Measurements from ENCODE around the gene TBCK. TPM values are rescaled to one million over a fixed set of nuclear protein-coding genes. Genes with fewer than 3 reads are reported as not detected.
A peak's percentile ranks its signal among the peaks of the same experiment; 100 is the strongest.

Gene TBCK
- polyA plus RNA-seq, 1 experiment, result 48.4 TPM

- DNase-seq (ENCODE audit: low read depth, low spot score), result no peak
- TF ChIP-seq CTCF (IDR thresholded peaks at IDR 0.05; ENCODE audit: low read depth, low read length), result no peak
- Histone ChIP-seq H3K27me3 (ENCODE audit: control insufficient read depth, insufficient read depth, low read length) (no peaks in the 10 kb centered on the region), H3K27ac (ENCODE audit: low read depth, low read length) (no peak overlapping the region), H3K4me3 (ENCODE audit: low read depth, low read length) (no peak overlapping the region), H3K9me3 (ENCODE audit: control insufficient read depth, insufficient read depth, low read length) (no peaks in the 10 kb centered on the region)
- POLR2A ChIA-PET, result no interaction called here
- CTCF ChIA-PET, result interaction anchor here (1.3 kb wide), 1 partner anchor 122 kb away, joined by 4 read pairs; no protein-coding TSS in a partner anchor
Measured at GRCh38 chr4:106247600-106247999, 68.4 kb downstream of the TBCK start.

GRCh38 chr4:106246441-106246840 is 69.6 kb downstream of the TBCK start:
- Histone ChIP-seq H3K27ac (ENCODE audit: low read depth, low read length) (no peak overlapping the region), H3K9me3 (ENCODE audit: control insufficient read depth, insufficient read depth, low read length) (no peaks in the 10 kb centered on the region), H3K27me3 (ENCODE audit: control insufficient read depth, insufficient read depth, low read length) (no peaks in the 10 kb centered on the region), H3K4me3 (ENCODE audit: low read depth, low read length) (no peak overlapping the region)
- DNase-seq (ENCODE audit: low read depth, low spot score), result no peak
- ChIA-PET POLR2A (no interaction called here), CTCF (no interaction called here)
- no peak for TF ChIP-seq CTCF (IDR thresholded peaks at IDR 0.05; ENCODE audit: low read depth, low read length)

- Histone ChIP-seq H3K27me3 (ENCODE audit: control insufficient read depth, insufficient read depth, low read length) (no peaks in the 10 kb centered on the region), H3K27ac (ENCODE audit: low read depth, low read length) (no peak overlapping the region), H3K9me3 (ENCODE audit: control insufficient read depth, insufficient read depth, low read length) (no peaks in the 10 kb centered on the region), H3K4me3 (ENCODE audit: low read depth, low read length) (no peak overlapping the region)
- TF ChIP-seq CTCF (IDR thresholded peaks at IDR 0.05; ENCODE audit: low read depth, low read length), result no peak
- DNase-seq (ENCODE audit: low read depth, low spot score), result no peak
- ChIA-PET CTCF (interaction anchor here (1.8 kb wide), 1 partner anchor 22 kb away, joined by 5 read pairs; no protein-coding TSS in a partner anchor), POLR2A (no interaction called here)
Measured at GRCh38 chr4:106245176-106245575, 70.8 kb downstream of the TBCK start.

GRCh38 chr4:106240699-106241098 is 75.3 kb downstream of the TBCK start:
- ChIA-PET POLR2A (no interaction called here), CTCF (no interaction called here)
- no peak overlapping the region for H3K27ac ChIP-seq (ENCODE audit: low read depth, low read length)
- no peaks in the 10 kb centered on the region for H3K27me3 ChIP-seq (ENCODE audit: control insufficient read depth, insufficient read depth, low read length)
- no peak for TF ChIP-seq CTCF (IDR thresholded peaks at IDR 0.05; ENCODE audit: low read depth, low read length)
- H3K9me3 ChIP-seq (ENCODE audit: control insufficient read depth, insufficient read depth, low read length), result no peaks in the 10 kb centered on the region
- DNase-seq (ENCODE audit: low read depth, low spot score), result no peak
- H3K4me3 ChIP-seq (ENCODE audit: low read depth, low read length), result no peak overlapping the region

GRCh38 chr4:106238820-106239420 is 77.1 kb downstream of the TBCK start:
- Histone ChIP-seq H3K4me3 (ENCODE audit: low read depth, low read length) (no peak overlapping the region), H3K9me3 (ENCODE audit: control insufficient read depth, insufficient read depth, low read length) (no peaks in the 10 kb centered on the region), H3K27me3 (ENCODE audit: control insufficient read depth, insufficient read depth, low read length) (no peaks in the 10 kb centered on the region), H3K27ac (ENCODE audit: low read depth, low read length) (no peak overlapping the region)
- TF ChIP-seq CTCF (IDR thresholded peaks at IDR 0.05; ENCODE audit: low read depth, low read length), result peak; percentile 76
- no peak for DNase-seq (ENCODE audit: low read depth, low spot score)
- ChIA-PET CTCF (interaction anchor here (1.0 to 1.6 kb wide), 6 partner anchors 12 to 265 kb away, joined by 4 to 8 read pairs (median 4); no protein-coding TSS in a partner anchor), POLR2A (no interaction called here)
